ENCODE data around the gene GDF9. TPM values are rescaled to one million over a fixed set of nuclear protein-coding genes. Genes with fewer than 3 reads are reported as not detected.
A peak's percentile ranks its signal among the peaks of the same experiment; 100 is the strongest.
"Not testable (repeated sequence)": the region's sequence is repeated elsewhere in the genome, so short reads cannot be mapped to it uniquely, and the experiment has no call there.

The GDF9 gene
- total and polyA plus RNA-seq, 2 experiments from 2014 or later, result 0.11 to 0.14 TPM

DNA sequence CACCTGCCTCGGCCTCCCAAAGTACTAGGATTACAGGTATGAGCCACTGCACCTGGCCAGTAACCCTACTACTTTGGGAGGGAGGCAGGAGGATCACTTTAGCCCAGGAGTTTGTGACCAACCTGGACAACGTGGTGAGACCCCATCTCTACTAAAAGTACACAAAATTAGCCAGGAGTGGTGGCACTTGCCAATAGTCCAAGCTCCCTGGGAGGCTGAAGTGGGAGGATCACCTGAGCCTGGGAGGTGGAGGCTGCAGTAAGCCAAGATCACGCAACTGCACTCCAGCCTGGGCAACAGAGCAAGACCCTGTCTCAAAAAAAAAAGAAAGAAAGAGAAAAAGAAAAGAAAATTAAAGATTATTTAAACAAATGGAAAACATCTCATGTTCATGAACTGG is 10.3 kb downstream of the GDF9 start:
- Histone ChIP-seq H3F3A (replicated peaks; ENCODE audit: low read depth) (no peaks in the 10 kb centered on the region), H3K36me3 (ENCODE audit: insufficient read depth) (no peaks in the 10 kb centered on the region), H3K4me2 (no peak overlapping the region), H3K27ac (ENCODE audit: low read depth) (no peak overlapping the region), H3K27me3 (ENCODE audit: insufficient read depth) (no peaks in the 10 kb centered on the region), H3K4me1 (ENCODE audit: insufficient read depth) (peaks cover 10% of the 10 kb centered on the region; the same call in 1 of the 2 replicates), H2AFZ (no peak overlapping the region), H3K79me2 (replicated peaks; ENCODE audit: insufficient read depth) (no peaks in the 10 kb centered on the region), H3K9me2 (ENCODE audit: insufficient read depth) (no peaks in the 10 kb centered on the region), H3K4me3 (no peak overlapping the region), H4K20me1 (replicated peaks; ENCODE audit: insufficient read depth) (no peaks in the 10 kb centered on the region)
- Mint-ChIP-seq H3K36me3 (ENCODE audit: low read depth) (no peaks in the 10 kb centered on the region), H3K27me3 (ENCODE audit: insufficient read depth, low read depth, poor library complexity) (peaks cover 1% of the 10 kb centered on the region), H3K4me3 (no peak overlapping the region), H3K27ac (no peak overlapping the region), H3K4me1 (peaks cover 5% of the 10 kb centered on the region; the same call in 2 of the 3 replicates), H3K9me3 (no peaks in the 10 kb centered on the region)
- ATAC-seq (no peak), DNase-seq (ENCODE audit: low spot score) (no peak)
- TF ChIP-seq ZNF462 (CRISPR knock-in tag; IDR thresholded peaks at IDR 0.05) (no peak), STAT1 (IDR thresholded peaks at IDR 0.05; ENCODE audit: unreplicated experiment) (no peak), JUNB (IDR thresholded peaks at IDR 0.05; ENCODE audit: unreplicated experiment) (no peak), ZNF331 (CRISPR knock-in tag; IDR thresholded peaks at IDR 0.05; ENCODE audit: low read depth) (no peak)

GRCh38 chr5:132854992-132855391 is 11.3 kb downstream of the GDF9 start:
- not testable (repeated sequence) for H3K4me3 ChIP-seq; H3K27me3 ChIP-seq (ENCODE audit: insufficient read depth); H3K27ac Mint-ChIP-seq; H3K4me1 Mint-ChIP-seq; H3K4me1 ChIP-seq (ENCODE audit: insufficient read depth); ATAC-seq; H4K20me1 ChIP-seq (replicated peaks; ENCODE audit: insufficient read depth); DNase-seq (ENCODE audit: low spot score); H3K36me3 ChIP-seq (ENCODE audit: insufficient read depth); H2AFZ ChIP-seq; H3K4me3 Mint-ChIP-seq; H3K27ac ChIP-seq (ENCODE audit: low read depth); H3K9me2 ChIP-seq (ENCODE audit: insufficient read depth); H3K9me3 Mint-ChIP-seq; H3K36me3 Mint-ChIP-seq (ENCODE audit: low read depth); H3K79me2 ChIP-seq (replicated peaks; ENCODE audit: insufficient read depth); H3K27me3 Mint-ChIP-seq (ENCODE audit: insufficient read depth, low read depth, poor library complexity); H3F3A ChIP-seq (replicated peaks; ENCODE audit: low read depth)
- H3K4me2 ChIP-seq, result 0 out of 2 replicates have a peak overlapping the region, but pooled peaks have one; percentile 1
